ENCODE measurements around the gene YIPF5. TPM values are rescaled to one million over a fixed set of nuclear protein-coding genes. Genes with fewer than 3 reads are reported as not detected.

Gene YIPF5
- total RNA-seq, 1 experiment from 2014 or later: 44.5 TPM

- no peaks in the 10 kb centered on the region; the same call in 1 of the 2 replicates for H3K27me3 ChIP-seq (ENCODE audit: insufficient read depth, low read length)
- H2AFZ ChIP-seq (ENCODE audit: low read depth, low read length, poor library complexity, severe bottlenecking): no peak overlapping the region
- H3K27ac ChIP-seq (ENCODE audit: low read depth, low read length): no peak overlapping the region
- ATAC-seq (no peak), DNase-seq (ENCODE audit: low read depth, low spot score) (no peak)
- RAD21 ChIA-PET (ENCODE audit: low non-redundant PET in 1 of 2, low total read pairs in 2 of 2, uncharacterized antibody in 2 of 2, unreplicated experiment in 2 of 2): no interaction called here
- BruUV-seq (replicated peaks): no TSS peak
- H3K9me2 ChIP-seq (ENCODE audit: insufficient read depth): no peaks in the 10 kb centered on the region
- H3K79me2 ChIP-seq (ENCODE audit: insufficient read depth, low read length): no peaks in the 10 kb centered on the region
- no peak overlapping the region for H3K9ac ChIP-seq (ENCODE audit: low read length)
- CTCF ChIA-PET: interaction anchor here (2.1 kb wide), 1 partner anchor 8 kb away, joined by 13 read pairs; no protein-coding TSS in a partner anchor
- H3K4me1 ChIP-seq (ENCODE audit: control insufficient read depth in 1 of 2, insufficient read depth in 2 of 2, low read length in 2 of 2): no peaks in the 10 kb centered on the region
- H4K20me1 ChIP-seq (ENCODE audit: insufficient read depth): no peaks in the 10 kb centered on the region
- H3K4me2 ChIP-seq (ENCODE audit: low read length): no peak overlapping the region
- no peaks in the 10 kb centered on the region for H3K9me3 ChIP-seq (ENCODE audit: control insufficient read depth in 1 of 2, insufficient read depth in 1 of 2, low read depth in 1 of 2, low read length in 2 of 2)
- no peak overlapping the region for H3K4me3 ChIP-seq (replicated peaks in 1 of 2; ENCODE audit: low read depth in 1 of 2, low read length in 2 of 2)
- intact Hi-C loops (cut with micrococcal nuclease): no loop called here
- H3K36me3 ChIP-seq (ENCODE audit: control insufficient read depth in 1 of 2, insufficient read depth in 2 of 2, low read length in 2 of 2): no peaks in the 10 kb centered on the region
- TF ChIP-seq ELF1 (IDR thresholded peaks at IDR 0.05; ENCODE audit: borderline replicate concordance, low read depth): no peak
- TF ChIP-seq EGR1 (IDR thresholded peaks at IDR 0.05; ENCODE audit: low read depth): no peak
- no peak for TF ChIP-seq ATF3 (IDR thresholded peaks at IDR 0.05)
- no peak for TF ChIP-seq JUND (IDR thresholded peaks at IDR 0.05)
- TF ChIP-seq RAD21 (IDR thresholded peaks at IDR 0.05; ENCODE audit: low read depth): no peak
- TF ChIP-seq POLR2A (IDR thresholded peaks at IDR 0.05; ENCODE audit: borderline replicate concordance, extremely low read depth, insufficient read depth, insufficient read length): no peak
- no peak for TF ChIP-seq YY1 (IDR thresholded peaks at IDR 0.05; ENCODE audit: extremely low read depth, insufficient replicate concordance, low read depth, low read length)
- no peak for TF ChIP-seq MAX (IDR thresholded peaks at IDR 0.05)
- TF ChIP-seq EZH2 (IDR thresholded peaks at IDR 0.05): no peak
- POLR2A ChIA-PET: no interaction called here
Observed at GRCh38 chr5:144134194-144134826, 36.1 kb downstream of the YIPF5 start.

- Histone ChIP-seq H3K9me3 (ENCODE audit: control insufficient read depth in 1 of 2, insufficient read depth in 1 of 2, low read depth in 1 of 2, low read length in 2 of 2) (no peaks in the 10 kb centered on the region), H3K36me3 (ENCODE audit: control insufficient read depth in 1 of 2, insufficient read depth in 2 of 2, low read length in 2 of 2) (no peaks in the 10 kb centered on the region), H3K79me2 (ENCODE audit: insufficient read depth, low read length) (no peaks in the 10 kb centered on the region), H3K4me3 (replicated peaks in 1 of 2; ENCODE audit: low read depth in 1 of 2, low read length in 2 of 2) (no peak overlapping the region), H3K9me2 (ENCODE audit: insufficient read depth) (no peaks in the 10 kb centered on the region), H3K27me3 (ENCODE audit: insufficient read depth, low read length) (no peaks in the 10 kb centered on the region; the same call in 1 of the 2 replicates), H3K27ac (ENCODE audit: low read depth, low read length) (no peak overlapping the region), H4K20me1 (ENCODE audit: insufficient read depth) (no peaks in the 10 kb centered on the region), H3K4me1 (ENCODE audit: control insufficient read depth in 1 of 2, insufficient read depth in 2 of 2, low read length in 2 of 2) (no peaks in the 10 kb centered on the region), H3K9ac (ENCODE audit: low read length) (no peak overlapping the region), H2AFZ (ENCODE audit: low read depth, low read length, poor library complexity, severe bottlenecking) (no peak overlapping the region), H3K4me2 (ENCODE audit: low read length) (no peak overlapping the region)
- ChIA-PET POLR2A (no interaction called here), CTCF (interaction anchor here (2.1 kb wide), 1 partner anchor 9 kb away, joined by 13 read pairs; no protein-coding TSS in a partner anchor), RAD21 (ENCODE audit: low non-redundant PET in 1 of 2, low total read pairs in 2 of 2, uncharacterized antibody in 2 of 2, unreplicated experiment in 2 of 2) (no interaction called here)
- no TSS peak for BruUV-seq (replicated peaks)
- DNase-seq (ENCODE audit: low read depth, low spot score) (no peak), ATAC-seq (no peak)
- TF ChIP-seq POLR2A (IDR thresholded peaks at IDR 0.05; ENCODE audit: borderline replicate concordance, extremely low read depth, insufficient read depth, insufficient read length) (no peak), MAX (IDR thresholded peaks at IDR 0.05) (no peak), SP1 (IDR thresholded peaks at IDR 0.05; ENCODE audit: low read depth) (no peak), EZH2phosphoT487 (IDR thresholded peaks at IDR 0.05; ENCODE audit: borderline replicate concordance) (no peak), YY1 (IDR thresholded peaks at IDR 0.05; ENCODE audit: extremely low read depth, insufficient replicate concordance, low read depth, low read length) (no peak), SRF (IDR thresholded peaks at IDR 0.05; ENCODE audit: low read depth) (no peak), REST (IDR thresholded peaks at IDR 0.05; ENCODE audit: low read depth) (no peak), ELF1 (IDR thresholded peaks at IDR 0.05; ENCODE audit: borderline replicate concordance, low read depth) (no peak), SIN3A (IDR thresholded peaks at IDR 0.05; ENCODE audit: low read depth) (no peak), ZNF274 (IDR thresholded peaks at IDR 0.05; ENCODE audit: low read depth, low read length) (no peak)
- intact Hi-C loops (cut with micrococcal nuclease): no loop called here
Observed at GRCh38 chr5:144133050-144133633, 37.3 kb downstream of the YIPF5 start.

Data from HCT116 (cell line).